GM19328 (cell line): ENCODE measurements around the gene EIF4B.

ENCODE experiments used
- ATAC-seq: cut with Tn5 transposase; IDR thresholded peaks from one replicate; pipeline ENCODE4 v1.9.1; 2021; ENCODE audit warnings: mild to moderate bottlenecking, moderate library complexity; ENCODE audit not compliant: unreplicated experiment

The EIF4B gene

DNA sequence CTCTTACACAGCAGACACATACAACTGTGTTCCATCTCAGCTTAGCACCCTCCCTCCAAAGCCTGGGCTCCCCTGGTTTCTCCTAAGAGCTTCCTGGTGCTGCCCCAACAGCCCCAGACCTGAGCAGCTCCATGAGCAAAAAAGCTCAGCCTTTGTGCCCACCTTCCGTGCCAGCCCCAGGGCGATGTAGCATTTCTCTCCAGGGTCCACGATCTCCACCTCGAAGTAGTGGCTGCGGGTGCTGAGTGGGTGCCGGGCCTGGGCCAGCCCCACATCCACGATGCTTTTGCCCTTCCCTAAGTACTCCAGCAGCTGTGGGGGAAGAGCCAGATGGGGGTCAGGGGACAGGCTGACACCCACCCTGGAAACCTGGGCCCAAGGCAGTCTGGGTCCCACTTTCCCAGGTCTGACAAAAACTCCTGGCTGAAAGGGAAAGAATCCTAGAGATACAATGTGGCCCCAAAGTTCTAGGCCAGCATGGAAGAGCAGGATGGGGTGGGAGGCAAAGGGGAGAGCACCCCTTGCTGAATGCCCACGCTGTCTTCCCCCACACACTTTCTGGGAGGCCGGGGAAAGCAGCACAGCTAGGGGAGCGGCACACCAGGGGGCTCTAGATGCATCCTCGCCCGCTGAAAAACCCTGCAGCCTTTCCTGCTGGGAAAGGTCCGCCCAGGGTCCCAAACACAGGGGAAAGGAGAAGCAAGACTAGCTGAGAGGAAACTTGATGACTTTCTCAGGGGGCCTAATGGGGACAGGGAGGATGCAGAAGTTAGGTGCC, 61.9 kb downstream of the EIF4B start:
- ATAC-seq: no peak

DNA sequence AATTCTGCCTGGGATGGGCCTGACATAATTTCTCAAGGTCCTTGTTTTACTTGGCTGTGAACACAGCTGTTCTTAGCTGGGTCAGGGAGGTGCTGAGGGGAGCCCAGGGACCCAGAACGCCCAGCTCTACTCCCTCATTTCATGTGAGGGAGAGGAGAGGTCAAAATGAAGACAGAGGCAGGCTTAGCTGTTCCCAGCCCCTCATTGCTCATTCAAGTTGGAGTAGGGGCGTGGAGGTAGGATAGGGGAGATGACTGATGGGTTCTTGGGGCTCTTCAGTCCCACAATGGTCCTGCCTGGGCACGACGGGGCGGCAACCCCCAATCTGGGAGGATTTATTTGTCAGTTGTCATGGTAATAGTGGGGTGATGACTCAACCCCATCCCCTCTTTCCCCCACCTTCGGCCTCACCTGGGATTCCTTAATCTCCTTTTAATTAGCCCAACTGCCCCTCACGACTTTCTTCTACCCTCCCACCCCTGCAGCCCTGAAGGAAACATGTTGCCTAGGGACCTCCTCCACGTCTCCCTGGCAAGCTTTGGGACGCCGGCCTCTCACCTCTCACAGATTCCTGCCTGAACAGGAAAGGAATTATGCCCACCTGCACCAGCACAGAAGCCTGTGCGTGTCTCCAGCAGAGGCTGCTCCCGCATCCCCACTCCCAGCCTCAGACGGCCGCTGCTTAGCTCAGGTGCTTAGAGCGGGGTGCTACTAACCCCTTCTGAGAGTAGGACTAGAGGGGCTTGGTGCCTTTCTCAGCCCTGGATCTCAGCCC, 62.7 kb downstream of the EIF4B start:
- ATAC-seq: no peak

DNA sequence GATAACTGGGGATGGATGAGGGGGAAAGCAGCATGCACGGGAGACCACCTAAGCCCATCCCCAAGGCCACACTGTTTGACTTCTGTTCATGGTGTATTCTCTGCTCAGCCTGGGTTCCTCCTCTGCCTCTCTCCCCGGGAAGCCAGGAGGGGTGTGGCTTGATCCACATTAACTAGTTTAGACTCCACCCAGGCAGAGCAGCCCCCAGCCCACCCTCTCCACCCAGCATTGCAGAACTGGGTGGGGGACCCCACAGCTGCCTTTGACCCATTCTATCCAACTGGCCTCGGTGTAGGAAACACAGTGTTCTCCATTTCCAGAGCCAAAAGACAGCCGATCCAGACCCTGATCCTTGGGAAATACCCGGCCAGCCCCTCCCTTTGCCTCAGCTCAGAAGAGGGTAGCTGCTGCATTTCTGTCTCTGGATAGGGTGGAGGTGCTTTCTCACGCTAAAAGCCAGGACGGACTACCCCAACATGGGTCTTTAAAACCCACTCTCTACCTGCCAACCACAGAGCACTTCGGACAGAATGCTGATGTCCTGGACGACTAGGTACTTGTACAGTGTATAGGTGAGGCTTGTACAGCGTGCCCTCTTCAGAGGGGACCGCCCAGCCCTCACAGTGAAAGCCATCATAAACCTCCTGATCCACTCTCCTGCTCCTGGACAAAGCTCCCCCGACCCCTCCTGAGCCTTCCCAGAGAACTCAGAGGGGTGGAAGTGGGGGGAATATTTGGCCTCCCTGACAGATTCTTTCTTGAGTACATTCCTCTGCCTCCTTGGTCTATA, 63.6 kb downstream of the EIF4B start:
- ATAC-seq: no peak

DNA sequence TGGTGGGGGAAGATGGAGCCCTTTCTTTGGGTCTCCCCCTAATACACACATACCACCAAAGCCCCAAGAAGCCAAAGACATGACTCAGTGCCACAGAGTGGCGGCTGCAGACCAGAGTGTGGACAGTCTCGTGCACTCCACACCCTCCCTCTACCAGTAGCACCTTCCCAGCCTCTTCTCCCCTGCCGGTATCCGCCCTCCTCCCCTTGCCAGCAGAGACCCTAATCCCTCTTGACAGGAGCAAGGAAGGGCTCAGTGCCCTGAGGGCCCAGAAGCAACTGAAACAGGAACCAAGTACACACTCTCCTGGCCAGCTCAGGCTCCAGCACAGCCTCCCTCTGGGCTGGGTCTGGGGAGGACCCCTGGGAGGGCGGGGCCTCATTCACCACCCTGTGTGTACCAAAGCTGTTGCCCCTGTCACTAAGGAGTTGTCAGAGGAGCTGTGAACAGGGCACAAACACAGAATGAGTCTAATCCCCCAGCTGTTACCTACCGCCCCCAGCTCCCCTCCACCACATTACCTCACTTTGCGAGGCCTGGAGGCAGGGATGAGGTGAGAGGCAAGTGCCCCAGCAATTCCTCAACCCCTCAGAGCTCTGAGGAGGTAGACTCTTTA, 64.7 kb downstream of the EIF4B start:
- ATAC-seq: no peak

DNA sequence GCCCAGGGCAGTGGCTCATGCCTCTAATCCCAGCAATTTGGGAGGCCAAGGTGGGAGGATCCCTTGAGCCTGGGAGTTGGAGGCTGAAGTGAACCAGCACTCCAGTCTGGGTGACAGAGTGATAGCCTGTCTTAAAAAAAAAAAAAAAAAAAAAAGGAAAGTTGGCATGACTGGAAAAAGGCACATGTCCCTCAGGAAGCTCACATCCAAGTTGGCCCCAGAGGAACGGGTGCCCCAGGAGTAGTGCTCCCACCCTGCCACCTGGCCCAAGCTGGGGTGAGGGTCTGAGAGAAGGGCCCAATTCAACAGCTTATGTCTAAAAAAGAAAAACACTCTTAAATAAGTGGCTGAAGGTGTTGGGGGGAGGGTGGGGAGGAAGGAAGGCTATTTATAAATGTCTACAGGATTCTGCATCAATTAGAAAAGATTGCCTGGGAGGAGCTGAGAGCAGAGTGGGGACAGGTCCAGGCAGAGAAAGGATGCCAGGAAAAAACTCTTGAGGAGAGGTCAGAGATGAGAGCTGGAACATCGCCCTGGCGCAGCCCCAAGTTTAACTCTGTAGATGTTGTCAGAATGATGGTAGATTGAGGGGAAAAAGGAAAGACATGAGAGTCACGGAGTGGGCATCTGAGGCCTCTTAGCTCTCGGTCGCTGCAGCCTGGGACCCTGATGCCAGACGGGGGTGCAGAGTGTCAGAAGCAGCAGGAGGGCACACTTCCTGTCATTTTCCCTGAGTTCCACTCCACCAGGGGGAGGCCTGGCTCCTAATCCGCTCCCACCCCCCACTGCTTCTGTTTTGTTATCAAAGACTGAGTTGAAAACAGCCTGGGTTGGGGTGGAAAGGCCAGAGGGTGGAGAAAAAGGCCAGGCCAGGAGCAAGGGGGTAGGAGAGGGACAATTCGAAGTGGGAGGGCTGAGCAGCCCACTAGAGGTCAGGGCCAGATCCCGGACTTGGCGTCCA, 65.6 kb downstream of the EIF4B start:
- ATAC-seq: no peak

DNA sequence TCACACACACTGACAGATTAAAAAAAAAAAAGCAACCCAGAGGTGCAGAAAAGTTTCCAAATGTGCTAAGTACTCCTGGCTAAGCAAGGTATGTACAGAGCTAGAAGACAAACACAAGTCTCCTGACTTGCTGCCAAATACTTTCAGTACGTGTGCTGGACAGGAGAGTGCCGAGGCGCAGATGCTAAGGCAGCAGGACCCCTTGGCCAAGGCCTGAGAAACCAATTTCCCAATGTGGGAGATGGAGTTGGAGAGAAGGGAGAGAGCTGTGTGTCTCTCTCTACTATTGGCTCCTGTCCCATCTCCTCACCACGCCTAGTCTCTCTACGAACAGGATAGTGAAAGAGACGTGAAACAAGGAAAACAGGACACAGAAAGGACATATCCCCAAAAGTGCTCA, 67.6 kb downstream of the EIF4B start:
- ATAC-seq: no peak

DNA sequence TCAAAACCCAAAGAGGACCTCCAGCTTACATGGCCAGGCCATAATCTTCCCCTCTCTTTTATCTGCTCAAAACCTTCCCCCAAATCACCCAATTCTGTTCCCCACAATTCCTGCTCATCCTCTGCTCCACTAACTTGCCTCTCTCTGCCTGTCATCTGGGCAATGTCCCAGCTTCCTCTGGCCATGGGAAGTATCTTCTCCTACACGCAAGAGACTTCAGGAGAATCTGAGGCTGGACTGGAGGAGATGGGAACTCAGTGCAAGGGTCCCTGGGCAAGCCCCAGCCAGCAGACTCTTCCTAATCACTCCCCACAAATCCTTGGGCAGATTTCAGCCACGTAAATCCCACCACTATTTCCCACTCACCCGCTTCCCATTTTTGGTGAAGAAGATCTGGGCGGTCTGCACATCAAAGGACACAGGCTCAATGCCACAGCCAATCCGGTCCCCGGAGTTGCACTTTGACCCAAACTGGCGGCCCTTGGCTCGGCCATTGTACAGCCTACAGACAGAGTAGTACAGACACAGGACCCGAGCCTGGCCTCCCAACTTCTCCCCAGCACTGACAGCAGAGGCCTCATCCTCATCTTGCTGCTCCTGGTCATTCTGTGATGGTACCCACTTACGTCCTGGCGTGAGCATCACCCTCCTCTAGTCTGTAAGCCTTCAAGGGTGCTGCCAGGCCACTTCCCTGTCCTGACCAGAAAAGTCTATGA, 68.2 kb downstream of the EIF4B start:
- no peak for ATAC-seq

DNA sequence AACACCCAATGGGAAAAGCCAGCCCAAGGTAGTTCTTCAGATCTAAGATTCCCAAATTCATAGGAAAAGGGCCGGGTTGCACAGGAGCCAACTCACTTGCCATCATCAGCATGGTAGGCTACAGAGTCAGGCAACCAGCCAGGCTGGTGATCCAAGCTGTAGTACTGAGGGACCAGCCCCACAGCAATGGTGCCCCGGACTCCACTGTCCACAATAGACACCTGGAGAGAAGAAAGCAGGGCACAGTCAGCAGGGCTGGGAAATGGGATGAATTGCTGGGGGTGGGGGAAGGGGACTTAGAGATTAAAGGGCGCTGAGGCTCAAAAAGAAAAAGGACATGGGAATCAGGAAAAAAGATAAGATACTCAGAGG, 68.7 kb downstream of the EIF4B start:
- ATAC-seq: no peak

DNA sequence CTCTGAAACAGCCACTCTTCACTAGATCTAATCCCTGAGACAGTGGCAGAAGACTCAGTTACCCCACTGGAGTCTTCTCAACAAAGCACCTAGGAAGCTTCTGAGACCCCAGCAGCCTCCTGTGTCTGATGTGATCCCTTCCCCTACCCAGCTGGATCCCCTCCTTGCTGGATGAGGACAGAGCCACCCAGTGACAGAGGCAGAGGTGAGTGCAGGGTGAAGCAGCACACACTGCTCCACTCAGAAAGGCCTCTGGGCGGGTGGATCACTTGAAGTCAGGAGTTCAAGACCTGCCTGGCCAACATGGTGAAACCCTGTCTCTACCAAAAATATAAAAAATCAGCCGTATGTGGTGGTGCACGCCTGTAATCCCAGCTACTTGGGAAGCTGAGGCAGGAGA, 70.2 kb downstream of the EIF4B start:
- no peak for ATAC-seq

DNA sequence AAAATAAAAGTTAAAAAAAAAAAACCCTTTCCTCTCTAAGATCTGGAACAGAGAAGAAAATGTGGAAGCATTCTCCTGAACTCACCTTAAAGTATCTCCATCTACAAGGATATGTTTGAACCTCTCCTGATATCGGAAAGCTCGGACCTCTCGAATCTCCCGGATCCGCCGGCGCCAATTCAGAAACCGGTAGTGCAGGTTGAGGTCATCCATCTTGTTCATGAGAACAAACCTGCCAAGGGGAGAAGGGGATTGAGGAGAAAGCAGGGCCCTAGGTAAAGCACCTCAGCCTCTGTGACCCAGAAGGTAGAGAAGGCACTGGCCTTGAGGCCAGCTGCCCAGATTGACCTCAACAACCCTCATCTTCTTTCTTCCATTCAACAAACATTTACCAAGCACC, 70.8 kb downstream of the EIF4B start:
- ATAC-seq: no peak

DNA sequence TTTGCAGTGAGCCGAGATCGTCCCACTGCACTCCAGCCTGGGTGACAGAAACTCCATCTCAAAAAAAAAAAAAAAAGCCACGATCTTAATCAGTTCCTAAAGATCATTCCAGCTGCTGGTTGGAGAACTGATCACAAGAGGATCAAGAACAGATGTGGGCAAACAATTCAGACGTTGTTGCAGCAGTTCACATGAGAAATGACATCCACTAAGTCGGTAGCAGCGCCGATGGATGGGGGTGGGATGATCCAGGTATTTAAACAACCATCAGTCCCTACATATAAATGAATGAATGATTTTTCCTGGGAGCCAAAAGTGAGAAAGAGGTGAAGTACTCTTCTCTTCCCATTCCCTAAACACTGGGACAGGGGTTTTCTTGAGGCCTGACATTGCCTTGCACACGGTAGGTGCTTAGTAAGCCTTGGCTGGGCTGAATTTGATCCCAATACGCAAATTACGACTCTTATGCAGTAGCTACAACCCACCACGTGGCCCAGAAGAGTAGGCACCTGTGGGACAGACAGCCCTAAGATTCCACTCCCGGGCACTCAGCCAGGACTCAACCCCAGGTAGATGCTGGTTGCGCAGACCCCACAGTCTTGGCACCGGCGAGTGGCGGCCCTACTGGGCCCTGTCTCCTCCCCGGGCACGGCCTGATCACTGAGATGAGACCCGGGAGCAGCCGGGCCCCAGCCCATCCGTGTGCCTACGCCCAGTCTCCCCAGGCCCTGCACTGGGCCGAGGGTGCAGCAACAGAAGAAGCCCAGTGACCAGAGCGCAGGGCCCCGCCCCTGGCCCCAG, 72.4 kb downstream of the EIF4B start:
- ATAC-seq: no peak

DNA sequence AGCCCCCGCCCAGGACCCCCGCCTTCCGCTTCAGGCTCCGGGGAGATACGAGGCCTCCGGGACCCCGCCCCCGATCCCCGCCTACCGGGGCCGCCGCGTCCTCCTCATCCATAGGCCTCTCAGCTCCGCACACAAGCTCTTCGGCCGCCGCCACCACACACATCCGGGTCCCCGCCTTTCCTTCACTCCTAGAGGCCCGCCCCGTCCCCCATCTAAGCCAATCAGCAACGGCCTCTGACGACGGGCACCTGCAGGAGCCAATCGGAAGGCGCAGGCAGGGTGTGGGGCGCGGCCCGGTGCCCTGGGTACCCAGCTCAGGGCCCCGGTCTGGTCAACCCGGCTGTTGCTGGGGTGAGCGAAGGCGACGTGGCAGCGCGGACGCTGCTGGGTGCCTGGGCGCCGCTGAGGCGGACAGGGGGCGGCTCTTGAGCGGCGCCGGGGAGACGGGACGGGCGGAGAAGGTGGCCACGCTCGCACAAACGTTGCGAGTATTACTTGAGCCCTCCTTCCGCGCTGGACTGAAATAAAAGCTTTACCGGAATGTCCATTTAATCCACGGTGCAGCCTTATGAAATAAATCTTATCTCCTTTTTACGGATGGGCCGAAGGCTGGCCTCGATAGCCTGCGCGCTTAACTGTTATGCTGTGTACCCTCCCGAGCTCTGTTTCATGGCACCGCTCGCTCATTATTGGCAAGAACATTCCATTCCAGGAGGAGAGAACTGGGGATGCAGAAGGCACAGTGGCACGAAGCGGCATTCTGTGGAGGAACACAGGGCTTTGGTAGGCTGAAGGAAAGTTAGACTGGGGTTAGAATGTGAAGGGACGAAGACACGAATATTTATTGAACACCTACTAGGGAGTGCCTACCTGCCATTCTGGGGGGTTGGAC, 73.2 kb downstream of the EIF4B start, which contains the start of gene SPRYD3:
SPRYD3 (minus strand) TSS at position 165 of the 892 bp plus-strand sequence; CDS start at position 108, 57 bp downstream.
- ATAC-seq: peak; percentile 99

DNA sequence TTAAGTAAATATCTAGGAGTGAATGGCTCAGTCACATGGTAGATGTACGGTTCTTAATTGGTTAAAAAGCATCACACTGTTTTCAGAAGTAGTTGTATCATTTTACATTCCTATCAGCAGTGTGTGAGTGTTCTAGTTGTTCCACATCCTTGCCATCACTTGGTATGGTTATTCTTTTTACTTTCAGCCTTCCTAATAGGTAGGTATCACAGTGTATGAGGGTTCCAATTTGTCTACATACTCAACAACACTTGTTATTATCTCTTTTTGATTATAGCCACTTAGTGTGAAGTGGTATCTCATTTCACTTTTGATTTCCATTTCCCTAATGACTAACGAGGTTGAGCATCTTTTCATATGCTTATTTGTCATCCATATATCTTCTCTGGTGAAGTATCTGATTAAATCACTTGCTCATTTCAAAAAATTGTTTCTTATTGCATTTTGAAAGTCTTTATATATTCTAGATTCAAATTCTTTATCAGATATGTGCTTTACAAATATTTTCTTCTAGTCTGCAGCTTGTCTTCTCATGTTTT, 76.5 kb downstream of the EIF4B start:
- no peak for ATAC-seq

DNA sequence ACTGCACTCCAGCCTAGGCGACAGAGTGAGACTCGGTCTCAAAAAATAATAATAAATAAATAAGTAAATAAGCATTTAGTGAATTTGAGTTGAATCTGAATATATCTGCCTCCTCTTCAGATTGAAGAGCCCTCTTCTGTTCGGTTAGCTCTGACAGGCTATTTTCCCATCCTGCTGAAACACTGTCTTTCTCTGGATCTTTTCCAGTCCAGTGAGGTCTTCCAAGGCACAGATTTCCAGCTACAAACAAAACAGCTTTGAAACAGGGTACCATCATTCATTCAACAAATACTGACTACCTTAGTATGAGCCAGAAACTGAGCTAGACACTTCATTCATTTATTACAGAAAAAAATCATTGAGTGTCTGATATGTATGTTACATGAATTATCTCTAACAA, 80.1 kb downstream of the EIF4B start:
- ATAC-seq: no peak

DNA sequence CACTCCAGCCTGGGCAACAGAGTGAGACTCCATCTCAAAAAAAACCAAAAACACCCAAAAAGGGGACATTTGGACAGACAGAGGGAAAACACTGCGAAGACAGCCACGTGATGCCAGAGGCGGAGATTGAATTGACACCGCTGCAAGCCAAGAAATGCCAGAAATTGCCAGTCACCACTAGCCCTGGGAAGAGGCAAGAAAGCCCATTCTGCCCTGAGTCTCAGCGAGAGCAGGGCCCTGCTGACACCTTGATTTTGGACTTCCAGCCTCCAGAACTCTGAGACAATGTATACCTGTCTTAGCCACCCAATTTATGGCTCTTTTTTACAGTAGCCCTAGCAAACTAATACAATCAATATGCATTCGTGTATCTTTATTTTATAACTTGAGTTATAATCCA, 83.8 kb downstream of the EIF4B start:
- no peak for ATAC-seq

DNA sequence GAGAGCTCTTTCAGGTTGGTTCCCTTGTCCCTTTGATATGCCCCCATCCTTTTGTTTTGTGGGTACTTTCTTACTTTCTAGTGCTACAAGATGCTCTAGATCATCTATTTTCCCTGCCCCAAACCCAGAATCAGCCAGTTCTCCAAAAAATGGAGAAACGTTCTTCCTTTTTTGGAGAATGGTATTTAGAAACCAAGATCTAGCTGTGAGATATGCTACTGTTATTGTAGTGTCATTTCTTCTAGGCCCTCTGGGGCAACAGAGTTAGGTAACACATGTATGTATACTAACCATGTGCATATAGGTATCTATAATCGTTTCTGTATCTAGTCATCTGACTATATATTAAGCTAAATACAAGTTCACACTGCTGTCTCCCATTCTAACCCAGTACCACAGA, 84.3 kb downstream of the EIF4B start:
- ATAC-seq: no peak

DNA sequence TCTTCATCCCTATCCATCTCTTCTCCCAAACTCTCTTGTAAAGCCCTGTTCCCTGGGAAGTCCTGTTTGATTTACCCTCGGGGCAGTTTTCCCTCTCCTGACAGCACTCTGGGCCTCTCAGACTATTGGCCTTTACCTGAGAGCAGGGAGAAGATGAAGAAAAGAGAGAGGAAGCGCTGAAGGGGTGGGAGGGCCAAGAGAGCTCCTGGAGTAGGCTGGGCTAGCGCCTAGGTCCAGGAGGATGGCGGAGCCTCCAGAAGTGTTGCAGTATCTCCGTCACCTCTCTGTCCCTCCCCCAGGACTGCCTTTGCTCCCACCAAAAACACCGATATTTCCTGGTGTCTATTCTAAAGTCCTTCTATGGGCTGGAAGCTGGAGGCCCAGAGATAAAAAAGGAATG, 85.5 kb downstream of the EIF4B start:
- ATAC-seq: no peak
